ENCODE results near the gene CCDC92B. TPM values are rescaled to one million over a fixed set of nuclear protein-coding genes. Genes with fewer than 3 reads are reported as not detected.

CCDC92B gene
- total and polyA plus RNA-seq, 2 of the 13 experiments (the other 11 are each of a cell fraction or from before 2014, with no cell fraction given), result not detected

DNA sequence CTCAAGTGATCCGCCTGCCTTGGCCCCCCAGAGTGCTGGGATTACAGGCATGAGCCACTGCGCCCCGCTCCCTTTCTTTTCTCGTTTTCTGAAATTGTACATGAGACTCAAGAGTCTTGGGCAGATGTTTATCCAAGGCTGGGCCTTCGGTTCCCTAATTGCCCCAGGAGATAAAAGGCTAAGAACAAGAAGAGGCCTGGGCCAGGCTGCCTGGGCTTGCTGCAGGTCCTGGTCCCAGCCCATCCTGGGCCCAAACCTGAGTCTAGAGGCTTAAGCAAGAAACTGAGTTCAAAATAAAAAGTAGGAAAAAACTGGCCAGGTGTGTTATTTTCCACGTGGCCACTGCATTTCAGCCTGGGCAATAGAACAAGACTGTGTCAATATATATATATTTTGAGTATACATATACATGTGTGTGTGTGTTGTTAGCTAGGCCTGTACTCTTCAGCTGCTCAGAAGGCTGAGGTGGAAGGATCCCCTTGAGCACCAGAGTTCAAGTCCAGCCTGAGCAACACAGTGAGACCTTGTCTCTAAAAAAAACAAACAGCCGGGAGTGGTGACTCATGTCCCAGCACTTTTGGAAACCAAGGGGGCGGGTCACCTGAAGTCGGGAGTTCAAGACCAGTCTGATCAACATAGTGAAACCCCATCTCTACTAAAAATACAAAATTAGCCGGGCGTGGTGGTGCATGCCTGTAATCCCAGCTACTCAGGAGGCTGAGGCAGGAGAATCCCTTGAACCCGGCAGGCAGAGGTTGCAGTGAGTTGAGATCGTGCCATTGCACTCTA lies 31.1 kb downstream of the CCDC92B start (continued):
- TF ChIP-seq HNF4G (IDR thresholded peaks at IDR 0.05; ENCODE audit: borderline replicate concordance, low read depth, low read length) (no peak), HNF4G (CRISPR knock-in tag; IDR thresholded peaks at IDR 0.05; ENCODE audit: borderline replicate concordance, low read depth) (no peak), SP140L (CRISPR knock-in tag; IDR thresholded peaks at IDR 0.05; ENCODE audit: borderline replicate concordance) (no peak), HOXD1 (CRISPR knock-in tag; IDR thresholded peaks at IDR 0.05) (no peak), NONO (IDR thresholded peaks at IDR 0.05) (no peak), NONO (CRISPR knock-in tag; conservative IDR thresholded peaks at IDR 0.05) (no peak), TEAD3 (CRISPR knock-in tag; optimal IDR thresholded peaks at IDR 0.05; ENCODE audit: borderline replicate concordance) (no peak), ZBTB42 (CRISPR knock-in tag; IDR thresholded peaks at IDR 0.05) (no peak)
- TF ChIP-seq, protein P1, sequence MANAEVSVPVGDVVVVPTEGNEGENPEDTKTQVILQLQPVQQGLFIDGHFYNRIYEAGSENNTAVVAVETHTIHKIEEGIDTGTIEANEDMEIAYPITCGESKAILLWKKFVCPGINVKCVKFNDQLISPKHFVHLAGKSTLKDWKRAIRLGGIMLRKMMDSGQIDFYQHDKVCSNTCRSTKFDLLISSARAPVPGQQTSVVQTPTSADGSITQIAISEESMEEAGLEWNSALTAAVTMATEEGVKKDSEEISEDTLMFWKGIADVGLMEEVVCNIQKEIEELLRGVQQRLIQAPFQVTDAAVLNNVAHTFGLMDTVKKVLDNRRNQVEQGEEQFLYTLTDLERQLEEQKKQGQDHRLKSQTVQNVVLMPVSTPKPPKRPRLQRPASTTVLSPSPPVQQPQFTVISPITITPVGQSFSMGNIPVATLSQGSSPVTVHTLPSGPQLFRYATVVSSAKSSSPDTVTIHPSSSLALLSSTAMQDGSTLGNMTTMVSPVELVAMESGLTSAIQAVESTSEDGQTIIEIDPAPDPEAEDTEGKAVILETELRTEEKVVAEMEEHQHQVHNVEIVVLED (CRISPR knock-in tag; IDR thresholded peaks at IDR 0.05; ENCODE audit: borderline replicate concordance), result no peak
- TF ChIP-seq, protein P2, sequence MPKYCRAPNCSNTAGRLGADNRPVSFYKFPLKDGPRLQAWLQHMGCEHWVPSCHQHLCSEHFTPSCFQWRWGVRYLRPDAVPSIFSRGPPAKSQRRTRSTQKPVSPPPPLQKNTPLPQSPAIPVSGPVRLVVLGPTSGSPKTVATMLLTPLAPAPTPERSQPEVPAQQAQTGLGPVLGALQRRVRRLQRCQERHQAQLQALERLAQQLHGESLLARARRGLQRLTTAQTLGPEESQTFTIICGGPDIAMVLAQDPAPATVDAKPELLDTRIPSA (CRISPR knock-in tag; IDR thresholded peaks at IDR 0.05; ENCODE audit: borderline replicate concordance), result no peak
- TF ChIP-seq, protein P3, sequence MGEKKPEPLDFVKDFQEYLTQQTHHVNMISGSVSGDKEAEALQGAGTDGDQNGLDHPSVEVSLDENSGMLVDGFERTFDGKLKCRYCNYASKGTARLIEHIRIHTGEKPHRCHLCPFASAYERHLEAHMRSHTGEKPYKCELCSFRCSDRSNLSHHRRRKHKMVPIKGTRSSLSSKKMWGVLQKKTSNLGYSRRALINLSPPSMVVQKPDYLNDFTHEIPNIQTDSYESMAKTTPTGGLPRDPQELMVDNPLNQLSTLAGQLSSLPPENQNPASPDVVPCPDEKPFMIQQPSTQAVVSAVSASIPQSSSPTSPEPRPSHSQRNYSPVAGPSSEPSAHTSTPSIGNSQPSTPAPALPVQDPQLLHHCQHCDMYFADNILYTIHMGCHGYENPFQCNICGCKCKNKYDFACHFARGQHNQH (CRISPR knock-in tag; IDR thresholded peaks at IDR 0.05), result no peak
- TF ChIP-seq, protein P4, sequence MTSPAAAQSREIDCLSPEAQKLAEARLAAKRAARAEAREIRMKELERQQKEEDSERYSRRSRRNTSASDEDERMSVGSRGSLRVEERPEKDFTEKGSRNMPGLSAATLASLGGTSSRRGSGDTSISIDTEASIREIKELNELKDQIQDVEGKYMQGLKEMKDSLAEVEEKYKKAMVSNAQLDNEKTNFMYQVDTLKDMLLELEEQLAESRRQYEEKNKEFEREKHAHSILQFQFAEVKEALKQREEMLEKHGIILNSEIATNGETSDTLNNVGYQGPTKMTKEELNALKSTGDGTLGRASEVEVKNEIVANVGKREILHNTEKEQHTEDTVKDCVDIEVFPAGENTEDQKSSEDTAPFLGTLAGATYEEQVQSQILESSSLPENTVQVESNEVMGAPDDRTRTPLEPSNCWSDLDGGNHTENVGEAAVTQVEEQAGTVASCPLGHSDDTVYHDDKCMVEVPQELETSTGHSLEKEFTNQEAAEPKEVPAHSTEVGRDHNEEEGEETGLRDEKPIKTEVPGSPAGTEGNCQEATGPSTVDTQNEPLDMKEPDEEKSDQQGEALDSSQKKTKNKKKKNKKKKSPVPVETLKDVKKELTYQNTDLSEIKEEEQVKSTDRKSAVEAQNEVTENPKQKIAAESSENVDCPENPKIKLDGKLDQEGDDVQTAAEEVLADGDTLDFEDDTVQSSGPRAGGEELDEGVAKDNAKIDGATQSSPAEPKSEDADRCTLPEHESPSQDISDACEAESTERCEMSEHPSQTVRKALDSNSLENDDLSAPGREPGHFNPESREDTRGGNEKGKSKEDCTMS (CRISPR knock-in tag; conservative IDR thresholded peaks at IDR 0.05), result no peak
